GM21723 (cell line): ENCODE data around the gene PNMA8B.

Experiments
- ATAC-seq: cut with Tn5 transposase; IDR thresholded peaks from one replicate; pipeline ENCODE4 v1.9.1; 2021; ENCODE audit warnings: mild to moderate bottlenecking, moderate library complexity; ENCODE audit not compliant: unreplicated experiment

The PNMA8B gene

GRCh38 chr19:46460055-46460454 lies 35.6 kb downstream of the PNMA8B start:
- ATAC-seq = no peak

- ATAC-seq = no peak
Observed at GRCh38 chr19:46456930-46457329, 38.7 kb downstream of the PNMA8B start.

GRCh38 chr19:46454244-46454643 lies 41.4 kb downstream of the PNMA8B start:
- ATAC-seq = no peak

- no peak for ATAC-seq
Observed at GRCh38 chr19:46453661-46454060, 42.0 kb downstream of the PNMA8B start.

- no peak for ATAC-seq
Observed at GRCh38 chr19:46452186-46452585, 43.5 kb downstream of the PNMA8B start.

GRCh38 chr19:46451352-46451751 lies 44.3 kb downstream of the PNMA8B start:
- no peak for ATAC-seq

GRCh38 chr19:46450737-46451136 lies 44.9 kb downstream of the PNMA8B start:
- ATAC-seq = no peak

- ATAC-seq = no peak
Observed at GRCh38 chr19:46449228-46449627, 46.4 kb downstream of the PNMA8B start.

- no peak for ATAC-seq
Observed at GRCh38 chr19:46448601-46449000, 47.1 kb downstream of the PNMA8B start.

GRCh38 chr19:46447824-46448223 lies 47.8 kb downstream of the PNMA8B start:
- ATAC-seq = no peak

- ATAC-seq = no peak
Observed at GRCh38 chr19:46447006-46447405, 48.7 kb downstream of the PNMA8B start.

GRCh38 chr19:46446021-46446420 lies 49.6 kb downstream of the PNMA8B start:
- no peak for ATAC-seq

GRCh38 chr19:46442808-46443450 lies 52.7 kb downstream of the PNMA8B start:
- ATAC-seq = no peak

- ATAC-seq = no peak
Observed at GRCh38 chr19:46441866-46442265, 53.8 kb downstream of the PNMA8B start.
